DOHH2 (cell line): ENCODE data around the gene SGCD.

Experiments used
- H3F3A ChIP-seq: fragments of 200-600 bp; sonication (generic), shearing (Covaris generic); 2 replicates; pipeline ENCODE4 v1.6.0; 2016; ENCODE audit warnings: antibody characterized with exemption, mild to moderate bottlenecking; ENCODE audit not compliant: control insufficient read depth, insufficient read depth
- H3K27ac ChIP-seq: fragments of 200-600 bp; sonication (generic); 2 replicates; pipeline ENCODE4 v1.5.1; 2014; ENCODE audit warnings: low read depth, mild to moderate bottlenecking, low read length, moderate library complexity
- H3K27me3 ChIP-seq: fragments of 200-600 bp; sonication (generic); 2 replicates; pipeline ENCODE4 v1.6.1; 2014; ENCODE audit warnings: mild to moderate bottlenecking, low read length, mixed read lengths; ENCODE audit not compliant: control insufficient read depth
- H3K36me3 ChIP-seq: fragments of 200-600 bp; sonication (generic); 2 replicates; pipeline ENCODE4 v1.6.1; 2014; ENCODE audit warnings: mild to moderate bottlenecking, low read length, moderate library complexity, mixed read lengths; ENCODE audit not compliant: control insufficient read depth
- H3K4me1 ChIP-seq: fragments of 200-600 bp; sonication (generic); 2 replicates; pipeline ENCODE4 v1.6.1; 2014; ENCODE audit warnings: mild to moderate bottlenecking, low read length, mixed read lengths; ENCODE audit not compliant: control insufficient read depth
- H3K4me2 ChIP-seq: fragments of 200-600 bp; sonication (generic); 2 replicates; pipeline ENCODE4 v1.6.0; 2014; ENCODE audit warnings: mild to moderate bottlenecking, low read length, moderate library complexity
- H3K4me3 ChIP-seq: fragments of 200-600 bp; sonication (generic); 2 replicates; pipeline ENCODE4 v1.5.1; 2014; ENCODE audit warnings: mild to moderate bottlenecking, low read length, mixed read lengths
- H3K79me2 ChIP-seq: fragments of 200-600 bp; sonication (generic); 2 replicates; pipeline ENCODE4 v1.6.1; 2014; ENCODE audit warnings: mild to moderate bottlenecking, low read length, mixed read lengths; ENCODE audit not compliant: control insufficient read depth
- H3K9me2 ChIP-seq: fragments of 200-600 bp; sonication (generic); replicated peaks from 2 replicates; pipeline ENCODE4 v1.6.1; 2014; ENCODE audit warnings: mild to moderate bottlenecking, low read length, mixed read lengths; ENCODE audit not compliant: control insufficient read depth
- H3K9me3 ChIP-seq: fragments of 200-600 bp; sonication (generic); 2 replicates; pipeline ENCODE4 v1.6.1; 2014; ENCODE audit warnings: antibody characterized with exemption, low read length, mixed read lengths; ENCODE audit not compliant: control insufficient read depth, insufficient read depth
- H4K20me1 ChIP-seq: fragments of 200-600 bp; sonication (generic); 2 replicates; pipeline ENCODE4 v1.6.0; 2014; ENCODE audit warnings: low read depth, mild to moderate bottlenecking, antibody characterized with exemption, low read length, moderate library complexity; ENCODE audit not compliant: control insufficient read depth, insufficient read depth
- CTCF ChIP-seq: fragments of 200-600 bp; sonication (generic); IDR thresholded peaks from one replicate; pipeline ENCODE4 v1.5.1; 2014; ENCODE audit warnings: antibody characterized with exemption, mild to moderate bottlenecking, low read depth, low read length; ENCODE audit not compliant: poor library complexity, severe bottlenecking
- EZH2phosphoT487 ChIP-seq: fragments of 200-600 bp; sonication (generic); IDR thresholded peaks from 2 replicates; pipeline ENCODE4 v1.6.1; 2017; ENCODE audit warnings: borderline replicate concordance, mild to moderate bottlenecking, antibody characterized with exemption, low read length, moderate library complexity, mixed read lengths

The SGCD gene

GRCh38 chr5:156475182-156476157, 148.5 kb downstream of the SGCD start:
- H3F3A ChIP-seq, result no peaks in the 10 kb centered on the region
- no peak overlapping the region for H3K27ac ChIP-seq
- H4K20me1 ChIP-seq, result no peaks in the 10 kb centered on the region

GRCh38 chr5:156476158-156476551, 149.2 kb downstream of the SGCD start:
- Histone ChIP-seq H3K4me1 (no peaks in the 10 kb centered on the region), H3K4me3 (no peak overlapping the region), H3K79me2 (no peaks in the 10 kb centered on the region), H4K20me1 (no peaks in the 10 kb centered on the region), H3K27ac (no peak overlapping the region), H3K9me3 (no peaks in the 10 kb centered on the region), H3F3A (no peaks in the 10 kb centered on the region), H3K36me3 (no peaks in the 10 kb centered on the region), H3K4me2 (no peak overlapping the region), H3K27me3 (no peaks in the 10 kb centered on the region), H3K9me2 (no peaks in the 10 kb centered on the region)
- TF ChIP-seq CTCF, result no peak
- no peak for TF ChIP-seq EZH2phosphoT487

More at GRCh38 chr5:156475182-156476157, 148.5 kb downstream of the SGCD start:
- TF ChIP-seq CTCF (no peak), EZH2phosphoT487 (no peak)
- H3K36me3 ChIP-seq, result no peaks in the 10 kb centered on the region
- no peaks in the 10 kb centered on the region for H3K79me2 ChIP-seq
- H3K4me2 ChIP-seq, result no peak overlapping the region
- H3K4me1 ChIP-seq, result no peaks in the 10 kb centered on the region
- no peaks in the 10 kb centered on the region for H3K27me3 ChIP-seq
- no peaks in the 10 kb centered on the region for H3K9me3 ChIP-seq
- H3K9me2 ChIP-seq, result no peaks in the 10 kb centered on the region
- H3K4me3 ChIP-seq, result no peak overlapping the region

GRCh38 chr5:156476678-156477077, 149.7 kb downstream of the SGCD start:
- no peak overlapping the region for H3K27ac ChIP-seq
- H3K79me2 ChIP-seq, result no peaks in the 10 kb centered on the region
- no peaks in the 10 kb centered on the region for H3K36me3 ChIP-seq
- no peaks in the 10 kb centered on the region for H4K20me1 ChIP-seq
- H3K9me2 ChIP-seq, result no peaks in the 10 kb centered on the region
- H3F3A ChIP-seq, result no peaks in the 10 kb centered on the region
- H3K4me3 ChIP-seq, result no peak overlapping the region
- no peak overlapping the region for H3K4me2 ChIP-seq
- no peaks in the 10 kb centered on the region for H3K27me3 ChIP-seq
- H3K9me3 ChIP-seq, result no peaks in the 10 kb centered on the region
- TF ChIP-seq CTCF, result no peak
- no peak for TF ChIP-seq EZH2phosphoT487
- H3K4me1 ChIP-seq, result no peaks in the 10 kb centered on the region
